K562 (cell line): ENCODE measurements around the gene RASD1. TPM values are rescaled to one million over a fixed set of nuclear protein-coding genes. Genes with fewer than 3 reads are reported as not detected.

ENCODE experiments used
- ATAC-seq: fragments of 200-7000 bp; cut with Tn5 transposase; 3 replicates; pipeline ENCODE4 v1.9.1; 2020; ENCODE audit warnings: moderate library complexity
- BruUV-seq: library from RNA; stranded (reverse); fragments of 400-500 nt; replicated peaks from 2 replicates; lab custom pipeline; 2021; lab: Mats Ljungman, UMichigan
- CTCF ChIA-PET: fragments of 300-600 bp; formaldehyde crosslinking; extraction: SDS; loops from one replicate; lab custom pipeline; 2021; ENCODE audit warnings: low intra/inter-chr PET ratio; lab: Yijun Ruan, JAX
- POLR2A ChIA-PET: fragments of 300-600, 350-650 bp; sonication (Branson Sonifier 250); formaldehyde crosslinking; extraction: SDS; loops from one replicate; lab custom pipeline; 2021; ENCODE audit warnings: antibody characterized with exemption, inconsistent platforms; lab: Yijun Ruan, JAX
- DNase-seq, 4 experiments: peaks; one replicate each; pipeline versions ENCODE4 v3.0.0 to v3.0.0-alpha.2; 2011 to 2018; ENCODE audit warnings: low spot score in 3 of 4, mixed read lengths in 3 of 4; ENCODE audit errors: extremely low read depth in 1 of 4
- FAIRE-seq: peaks from 2 replicates; lab custom pipeline; 2011; peaks lifted over from hg19 to GRCh38; lab: Jason Lieb, UNC
- H2AFZ ChIP-seq: 2 replicates; pipeline ENCODE4 v1.6.0; 2011; ENCODE audit warnings: low read depth, low read length, control low read depth, inconsistent platforms
- H3K27ac ChIP-seq: fragments of 200-600 bp; 3 replicates; pipeline ENCODE4 v1.8.0; 2011; ENCODE audit warnings: low read depth, mild to moderate bottlenecking, control low read depth, inconsistent platforms, low read length, moderate library complexity, mixed read lengths; ENCODE audit errors: extremely low read depth
- H3K27me3 ChIP-seq, 2 experiments: fragments of 300-600 bp in 1 of 2; 2 replicates in 1 of 2; 3 replicates in 1 of 2; pipeline versions ENCODE4 v1.6.0 to v1.8.0; 2011; ENCODE audit warnings: inconsistent platforms in 2 of 2, low read length in 2 of 2, mild to moderate bottlenecking in 1 of 2, mixed read lengths in 1 of 2, moderate library complexity in 1 of 2; ENCODE audit not compliant: control insufficient read depth in 2 of 2, insufficient read depth in 2 of 2
- H3K36me3 ChIP-seq: fragments of 300-600 bp; 3 replicates; pipeline ENCODE4 v1.8.0; 2011; ENCODE audit warnings: mild to moderate bottlenecking, low read length, inconsistent platforms; ENCODE audit not compliant: control insufficient read depth, insufficient read depth
- H3K4me1 ChIP-seq, 2 experiments: fragments of 200-600 bp in 1 of 2; replicated peaks in 1 of 2; 2 replicates in 1 of 2; 3 replicates in 1 of 2; pipeline versions ENCODE4 v1.5.1 to v1.8.0; 2011; ENCODE audit warnings: inconsistent platforms in 2 of 2, low read length in 2 of 2, mild to moderate bottlenecking in 1 of 2, mixed read lengths in 1 of 2, moderate library complexity in 1 of 2; ENCODE audit not compliant: control insufficient read depth in 2 of 2, insufficient read depth in 2 of 2
- H3K4me2 ChIP-seq: 2 replicates; pipeline ENCODE4 v1.6.1; 2011; ENCODE audit warnings: low read length, control low read depth, inconsistent platforms, mixed read lengths; ENCODE audit not compliant: insufficient read depth
- H3K4me3 ChIP-seq: fragments of 200-600 bp; sonication (generic), shearing (Covaris generic); 2 replicates; pipeline ENCODE4 v1.5.1; 2016; ENCODE audit warnings: control low read depth, inconsistent platforms
- H3K79me2 ChIP-seq: fragments of 200-600 bp; 3 replicates; pipeline ENCODE4 v1.8.0; 2011; ENCODE audit warnings: low read length, inconsistent platforms; ENCODE audit not compliant: control insufficient read depth, insufficient read depth
- H3K9ac ChIP-seq, 2 experiments: 2 replicates each; pipeline versions ENCODE4 v1.6.0 to v1.6.1; 2011; ENCODE audit warnings: low read depth in 2 of 2, low read length in 2 of 2, control low read depth in 1 of 2, inconsistent platforms in 1 of 2, mild to moderate bottlenecking in 1 of 2, mixed read lengths in 1 of 2; ENCODE audit not compliant: insufficient read depth in 1 of 2
- H3K9me1 ChIP-seq: one replicate; pipeline ENCODE4 v1.6.0; 2011; ENCODE audit warnings: inconsistent platforms, mild to moderate bottlenecking, low read length, moderate library complexity; ENCODE audit not compliant: control insufficient read depth, insufficient read depth
- H3K9me3 ChIP-seq: replicated peaks from 2 replicates; pipeline ENCODE4 v1.5.1; 2011; ENCODE audit warnings: low read depth, low read length, inconsistent platforms; ENCODE audit not compliant: control insufficient read depth, insufficient read depth
- H4K20me1 ChIP-seq: replicated peaks from 2 replicates; pipeline ENCODE4 v1.6.1; 2011; ENCODE audit warnings: low read length, inconsistent platforms, mixed read lengths; ENCODE audit not compliant: control insufficient read depth, insufficient read depth
- ARID1B ChIP-seq: fragments of 450-650 bp; IDR thresholded peaks from 2 replicates; pipeline ENCODE4 v1.6.1; 2016; ENCODE audit warnings: antibody characterized with exemption, mild to moderate bottlenecking, inconsistent platforms
- CREBBP ChIP-seq: IDR thresholded peaks from one replicate; pipeline ENCODE4 v1.6.1; 2012; ENCODE audit warnings: low read depth, mild to moderate bottlenecking, control low read depth, inconsistent platforms, low read length
- KLF10 ChIP-seq: fragments of 250-450 bp; sonication (Bioruptor Pico); IDR thresholded peaks from 2 replicates; pipeline ENCODE4 v1.6.1; 2021; ENCODE audit warnings: matching md5 sums
- MYC ChIP-seq, 2 experiments: fragments of 250-450 bp in 1 of 2; sonication (Bioruptor Pico) in 1 of 2; IDR thresholded peaks; 2 replicates each; pipeline versions ENCODE4 v1.5.1 to v1.6.1; 2012 to 2021; ENCODE audit warnings: low read depth in 2 of 2, borderline replicate concordance in 1 of 2, improper control_type of control experiment in 1 of 2, low read length in 1 of 2, mild to moderate bottlenecking in 1 of 2, moderate library complexity in 1 of 2
- PCBP1 ChIP-seq: fragments of 200-400 bp; formaldehyde crosslinking; IDR thresholded peaks from 2 replicates; pipeline ENCODE4 v1.6.1; 2018; ENCODE audit warnings: mild to moderate bottlenecking, low read depth, low read length; ENCODE audit not compliant: poor library complexity, severe bottlenecking
- ZNF316 ChIP-seq: fragments of 450-650 bp; IDR thresholded peaks from 2 replicates; pipeline ENCODE4 v1.6.1; 2016
- ZNF551 ChIP-seq: fragments of 250-450 bp; sonication (Bioruptor Pico); IDR thresholded peaks from 2 replicates; pipeline ENCODE4 v1.5.0; 2021; ENCODE audit warnings: mild to moderate bottlenecking, moderate library complexity
- ZNF583 ChIP-seq: fragments of 250-450 bp; sonication (Bioruptor Pico); IDR thresholded peaks from 2 replicates; pipeline ENCODE4 v1.4.0; 2020
- WGBS: fragments of 100-300 bp; shearing (Covaris generic); methylation state at CpG from one replicate; pipeline ENCODE4 v1.1.6; 2016; ENCODE audit warnings: low coverage, mixed read lengths; ENCODE audit not compliant: insufficient coverage; ENCODE audit errors: missing lambda C conversion rate; 5-methylcytosine and 5-hydroxymethylcytosine counted together
- in situ Hi-C: fragments of 300-500 bp; cut with MboI; formaldehyde crosslinking; loops from 4 replicates; pipeline ENCODE4 v1.15.0; 2018; ENCODE audit warnings: inconsistent platforms, mixed read lengths
- intact Hi-C: fragments of 100-400 bp; cut with micrococcal nuclease; formaldehyde crosslinking; loops from 2 replicates; pipeline ENCODE4 v1.14.2; 2022
- polyA plus RNA-seq, 8 experiments: library from polyadenylated mRNA; depleted of rRNA in 4 of 8; stranded (reverse) in 5 of 8; unstranded in 3 of 8; fragments of >200 nt; fragmentation: Nextera tagmentation in 2 of 8; fragmentation: Illumina TruSeq in 1 of 8; extraction: Ambion mirVana in 2 of 8; extraction: Trizol in 1 of 8; gene quantifications; 2 replicates each; pipeline versions ENCODE4 v1.2.1 to v1.2.3, GENCODE V29; 2011 to 2014; ENCODE audit warnings: inconsistent platforms in 1 of 8, missing spikeins in 1 of 8
- total RNA-seq, 7 experiments: library from RNA; depleted of rRNA in 6 of 7; stranded (reverse); fragments of >200 nt in 6 of 7; fragmentation: Illumina TruSeq in 2 of 7; extraction: Trizol in 2 of 7; gene quantifications; 2 replicates each; pipeline versions ENCODE4 v1.2.1 to v1.2.3, GENCODE V29; 2011 to 2021; ENCODE audit warnings: low replicate concordance in 1 of 7

RASD1 gene
- total and polyA plus RNA-seq, 9 of the 15 experiments (the other 6 are each of a cell fraction or from before 2014, with no cell fraction given) = 0.11 TPM; not detected in 8

- CTCF ChIA-PET = no interaction called here
These were observed 11.7 kb downstream of the RASD1 start for GRCh38 chr17:17484451-17484899.

GRCh38 chr17:17481860-17482259, 14.3 kb downstream of the RASD1 start:
- 70% methylated on average over 5 of the region's 5 CpGs for WGBS
- ATAC-seq (no peak), FAIRE-seq (no peak), DNase-seq (no peak)
- peaks cover 59% of the 10 kb centered on the region for H3K36me3 ChIP-seq
- H3K4me3 ChIP-seq = no peak overlapping the region
- H3K79me2 ChIP-seq = peaks cover 86% of the 10 kb centered on the region
- H3K27ac ChIP-seq = no peak overlapping the region
- POLR2A ChIA-PET = no interaction called here
- intact Hi-C loops (no loop called here), in situ Hi-C loops (no loop called here)
- H3K4me1 ChIP-seq = peaks cover 2 to 5% of the 10 kb centered on the region in 2 experiments; a peak in 4 of 5 replicates
- BruUV-seq = no TSS peak
- peaks cover 2% of the 10 kb centered on the region for H3K9me1 ChIP-seq
- no peaks in the 10 kb centered on the region for H3K27me3 ChIP-seq
- H3K9ac ChIP-seq = no peak overlapping the region
- H3K4me2 ChIP-seq = no peak overlapping the region
- no peaks in the 10 kb centered on the region; the same call in 1 of the 2 replicates for H4K20me1 ChIP-seq
- CTCF ChIA-PET = no interaction called here
- no peaks in the 10 kb centered on the region for H3K9me3 ChIP-seq
- H2AFZ ChIP-seq = no peak overlapping the region
- no peak for TF ChIP-seq ZNF551
- no peak for TF ChIP-seq KLF10 (CRISPR knock-in tag)
- no peak for TF ChIP-seq ARID1B
- no peak for TF ChIP-seq ZNF583 (CRISPR knock-in tag)
- no peak for TF ChIP-seq PCBP1
- no peak for TF ChIP-seq CREBBP

More at GRCh38 chr17:17484451-17484899, 11.7 kb downstream of the RASD1 start:
- no peaks in the 10 kb centered on the region; a peak in 2 of 5 replicates for H3K4me1 ChIP-seq
- WGBS = 80% methylated on average over 10 of the region's 12 CpGs
- no peak overlapping the region for H3K4me3 ChIP-seq
- DNase-seq (no peak), FAIRE-seq (no peak), ATAC-seq (no peak)
- H3K36me3 ChIP-seq = peaks cover 65% of the 10 kb centered on the region; the same call in 2 of the 3 replicates
- in situ Hi-C loops (no loop called here), intact Hi-C loops (no loop called here)
- H3K9ac ChIP-seq = no peak overlapping the region
- no peak overlapping the region for H3K27ac ChIP-seq
- peaks cover 67% of the 10 kb centered on the region for H3K79me2 ChIP-seq
- H3K9me3 ChIP-seq = no peaks in the 10 kb centered on the region
- BruUV-seq = no TSS peak
- H3K9me1 ChIP-seq = peaks cover 2% of the 10 kb centered on the region
- POLR2A ChIA-PET = interaction anchor here (0.6 kb wide), 1 partner anchor 151 kb away, joined by 3 read pairs; no protein-coding TSS in a partner anchor
- H4K20me1 ChIP-seq = no peaks in the 10 kb centered on the region; the same call in 1 of the 2 replicates
- no peak overlapping the region for H2AFZ ChIP-seq
- no peaks in the 10 kb centered on the region for H3K27me3 ChIP-seq
- no peak overlapping the region for H3K4me2 ChIP-seq
- TF ChIP-seq MYC (IDR thresholded peaks at IDR 0.05; ENCODE audit: low read depth, low read length) (no peak), MYC (CRISPR knock-in tag; IDR thresholded peaks at IDR 0.05; ENCODE audit: borderline replicate concordance, low read depth) (no peak), ZNF316 (0 out of 2 replicates have a peak, but pooled peaks have one; percentile 24)
